Esophagus squamous epithelium (tissue), 5 donors: ENCODE data around the gene TUBGCP3. TPM values are rescaled to one million over a fixed set of nuclear protein-coding genes. Genes with fewer than 3 reads are reported as not detected.

Experiments used
- DNase-seq: peaks from one replicate; lab custom pipeline; 2025; lab: John Stamatoyannopoulos, UW
- H3K27ac ChIP-seq, 4 donors: fragments of 200-600 bp; sonication (generic); one replicate each; pipeline ENCODE4 v1.5.1; 2016 to 2019; ENCODE audit warnings: mild to moderate bottlenecking in 1 of 4
- H3K27me3 ChIP-seq, 4 donors: fragments of 200-600 bp; sonication (generic); 1 replicate in 3 of 4; 2 replicates in 1 of 4; pipeline versions ENCODE4 v1.5.1 to v1.6.0; 2017 to 2021; ENCODE audit warnings: antibody characterized with exemption in 1 of 4
- H3K36me3 ChIP-seq, 3 donors: fragments of 200-600 bp; sonication (generic); one replicate each; pipeline ENCODE4 v1.5.1; 2016 to 2019
- H3K4me1 ChIP-seq, 3 donors: fragments of 200-600 bp; sonication (generic); one replicate each; pipeline ENCODE4 v1.5.1; 2017 to 2019
- H3K4me3 ChIP-seq, 4 donors: fragments of 200-600 bp; sonication (generic); 1 replicate in 3 of 4; 2 replicates in 1 of 4; pipeline ENCODE4 v1.5.1; 2016 to 2019; ENCODE audit warnings: mild to moderate bottlenecking in 2 of 4, moderate library complexity in 1 of 4
- H3K9me3 ChIP-seq, 3 donors: fragments of 200-600 bp; sonication (generic); one replicate each; pipeline ENCODE4 v1.5.1; 2016 to 2019
- CTCF ChIP-seq, 6 experiments: fragments of 450-650 bp in 4 of 6; fragments of 200-600 bp in 2 of 6; sonication (generic) in 2 of 6; IDR thresholded peaks; one replicate each; pipeline ENCODE4 v1.5.1; 2016 to 2019; ENCODE audit warnings: antibody characterized with exemption in 6 of 6, mild to moderate bottlenecking in 4 of 6, moderate library complexity in 4 of 6
- POLR2A ChIP-seq, 4 donors: fragments of 450-650 bp; IDR thresholded peaks; one replicate each; pipeline ENCODE4 v1.6.1; 2017; ENCODE audit warnings: antibody characterized with exemption in 4 of 4, mild to moderate bottlenecking in 4 of 4, moderate library complexity in 3 of 4
- WGBS, 2 donors: methylation state at CpG; one replicate each; pipeline ENCODE4 v1.1.5; 2018; 5-methylcytosine and 5-hydroxymethylcytosine counted together
- intact Hi-C: fragments of 100-400 bp; cut with DNase I; formaldehyde crosslinking; loops from one replicate; pipeline ENCODE4 v1.15.0; 2022
- total RNA-seq, 4 donors: library from RNA; depleted of rRNA; stranded (reverse); fragments of >200 nt; gene quantifications; one replicate each; pipeline ENCODE4 v1.1.0, GENCODE V29; 2016
- donor health status: DM: yes; HTN: yes; CAD: no.

The TUBGCP3 gene
- total RNA-seq, 4 donors from 2014 or later = 12.9 to 29.4 (median 18.9) TPM

DNA sequence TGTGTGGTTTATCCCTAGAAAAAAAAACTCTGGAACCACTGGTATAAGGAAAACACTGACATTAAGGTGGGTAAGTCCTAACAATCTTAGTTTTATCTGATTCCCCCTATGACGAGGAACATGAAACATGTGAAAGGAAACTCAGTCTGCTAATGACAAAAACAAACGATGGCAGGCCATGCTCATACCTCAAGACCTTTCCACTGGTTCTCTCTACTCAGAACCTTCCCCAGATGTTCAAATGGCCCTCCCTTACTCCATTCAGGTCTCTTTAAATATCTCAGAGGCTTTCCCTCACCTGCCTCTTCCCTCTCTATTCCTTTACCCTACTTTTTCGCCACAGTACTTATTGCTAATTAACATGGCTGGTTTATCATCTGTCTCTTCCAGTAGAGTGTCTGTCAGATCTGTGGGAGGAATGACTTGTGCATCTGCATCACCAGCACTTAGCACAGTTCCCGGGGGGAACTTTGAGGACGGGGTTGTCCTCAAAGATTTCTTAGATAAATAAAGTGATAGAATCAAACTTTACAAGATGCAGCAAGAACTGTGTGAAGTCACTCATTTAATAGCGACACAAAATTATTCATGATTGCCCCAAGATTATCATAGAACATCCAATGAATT lies 1.5 kb downstream of the TUBGCP3 start:
- no peak for DNase-seq
- Histone ChIP-seq H3K27ac (peak overlapping the region in 3 of 4 donors; percentile 94 to 99 (median 97)), H3K27me3 (no peaks in the 10 kb centered on the region), H3K9me3 (no peaks in the 10 kb centered on the region), H3K4me1 (peaks cover 9 to 33% (median 16%) of the 10 kb centered on the region in 3 donors), H3K36me3 (no peaks in the 10 kb centered on the region), H3K4me3 (peak overlapping the region in 2 of 4 donors; percentile 86 to 99)
- intact Hi-C loops = no loop called here
- TF ChIP-seq POLR2A (IDR thresholded peaks at IDR 0.05) = no peak
- TF ChIP-seq CTCF (IDR thresholded peaks at IDR 0.05) = no peak
- WGBS, 2 donors = 63 to 80% methylated on average over 6 of the region's 6 CpGs

DNA sequence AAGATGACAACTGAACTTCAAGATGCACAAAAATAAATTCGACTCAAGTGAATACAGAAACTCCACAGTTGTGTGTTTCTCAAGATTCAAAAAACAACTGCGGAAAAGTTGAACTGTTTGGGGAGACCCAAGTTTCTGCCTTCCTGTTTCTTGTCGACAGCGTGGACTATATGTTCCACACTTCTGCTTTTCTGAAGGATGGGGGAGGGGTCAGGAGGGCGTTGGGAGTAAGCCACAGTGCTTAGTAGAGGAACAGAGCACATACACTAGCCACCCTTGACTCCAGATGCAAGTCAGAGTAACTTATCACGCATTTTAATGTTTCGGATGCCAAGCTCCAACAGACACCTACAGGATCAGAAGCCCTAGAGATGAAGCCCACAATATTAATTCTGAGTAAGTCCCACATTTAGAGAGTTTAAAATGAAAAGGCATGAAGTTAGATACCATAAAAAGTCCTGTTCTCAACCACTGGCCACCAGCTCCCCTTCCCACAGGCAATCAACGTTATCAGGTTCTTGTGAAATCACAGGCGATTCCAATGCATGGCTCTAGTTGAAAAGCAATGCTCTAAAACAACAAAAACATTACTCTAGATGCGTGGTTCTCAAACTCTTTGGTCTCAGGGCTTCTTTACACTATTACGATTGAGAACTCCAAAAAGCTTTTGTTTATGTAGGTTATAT lies 4.2 kb downstream of the TUBGCP3 start:
- no peaks in the 10 kb centered on the region for H3K36me3 ChIP-seq
- H3K9me3 ChIP-seq = no peaks in the 10 kb centered on the region
- TF ChIP-seq POLR2A (IDR thresholded peaks at IDR 0.05) = no peak
- no peak for TF ChIP-seq CTCF (IDR thresholded peaks at IDR 0.05)
- peaks cover 9 to 30% (median 15%) of the 10 kb centered on the region in 3 donors for H3K4me1 ChIP-seq
- 73 to 77% methylated on average over 11 of the region's 11 CpGs for WGBS, 2 donors
- H3K27ac ChIP-seq = peak overlapping the region in 2 of 4 donors; percentile 19 to 20
- no peaks in the 10 kb centered on the region for H3K27me3 ChIP-seq
- no peak for DNase-seq
- no peak overlapping the region for H3K4me3 ChIP-seq
- intact Hi-C loops = no loop called here

GRCh38 chr13:112582263-112582662 lies 5.7 kb downstream of the TUBGCP3 start:
- Histone ChIP-seq H3K9me3 (no peaks in the 10 kb centered on the region), H3K4me3 (no peak overlapping the region), H3K27ac (no peak overlapping the region), H3K36me3 (no peaks in the 10 kb centered on the region), H3K4me1 (peaks cover 3 to 23% (median 9%) of the 10 kb centered on the region in 3 donors), H3K27me3 (no peaks in the 10 kb centered on the region)
- DNase-seq = no peak
- whole genome bisulfite sequencing, 2 donors = 75 to 82% methylated on average over 7 to 9 of the region's 9 CpGs
- TF ChIP-seq POLR2A (IDR thresholded peaks at IDR 0.05) (no peak), CTCF (IDR thresholded peaks at IDR 0.05) (no peak)
- intact Hi-C loops = no loop called here

- WGBS, 2 donors = 72 to 74% methylated on average over 3 of the region's 3 CpGs
- H3K27me3 ChIP-seq = no peaks in the 10 kb centered on the region
- no peak for DNase-seq
- H3K9me3 ChIP-seq = no peaks in the 10 kb centered on the region
- H3K36me3 ChIP-seq = no peaks in the 10 kb centered on the region
- intact Hi-C loops = no loop called here
- no peak overlapping the region for H3K4me3 ChIP-seq
- TF ChIP-seq CTCF (IDR thresholded peaks at IDR 0.05) (no peak), POLR2A (IDR thresholded peaks at IDR 0.05) (no peak)
- peaks cover 0 to 10% (median 0%) of the 10 kb centered on the region in 3 donors for H3K4me1 ChIP-seq
- no peak overlapping the region for H3K27ac ChIP-seq
Measured at GRCh38 chr13:112580912-112581311, 7.0 kb downstream of the TUBGCP3 start.

DNA sequence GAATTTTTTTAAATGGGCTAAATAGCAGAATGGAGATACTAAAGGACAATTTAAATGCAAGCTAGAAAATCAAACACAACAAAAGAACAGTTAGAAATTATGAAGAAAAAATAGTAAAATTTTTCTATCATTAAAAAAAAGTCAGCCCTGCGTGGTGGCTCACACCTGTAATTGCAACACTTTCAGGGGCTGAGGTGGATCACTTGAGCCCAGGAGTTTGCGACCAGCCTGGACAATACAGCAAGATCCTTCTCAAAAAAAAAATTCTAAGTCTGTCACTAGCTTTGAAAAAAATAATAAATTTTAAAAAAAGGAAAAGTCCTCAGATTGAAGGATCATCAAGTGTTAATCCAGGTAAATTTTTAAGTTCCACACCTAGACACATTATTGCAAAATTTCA lies 7.7 kb downstream of the TUBGCP3 start:
- intact Hi-C loops = no loop called here
- TF ChIP-seq CTCF (IDR thresholded peaks at IDR 0.05) = no peak
- Histone ChIP-seq H3K36me3 (no peaks in the 10 kb centered on the region), H3K27me3 (no peaks in the 10 kb centered on the region), H3K27ac (no peak overlapping the region), H3K9me3 (no peaks in the 10 kb centered on the region), H3K4me1 (peaks cover 0 to 10% (median 0%) of the 10 kb centered on the region in 3 donors), H3K4me3 (no peak overlapping the region)
- 94% methylated on average over 2 of the region's 2 CpGs for WGBS, 2 donors
- DNase-seq = no peak
